ENCODE results near the gene MAP3K10.
"Not testable (repeated sequence)": the region's sequence is repeated elsewhere in the genome, so short reads cannot be mapped to it uniquely, and the experiment has no call there.

MAP3K10 gene

DNA sequence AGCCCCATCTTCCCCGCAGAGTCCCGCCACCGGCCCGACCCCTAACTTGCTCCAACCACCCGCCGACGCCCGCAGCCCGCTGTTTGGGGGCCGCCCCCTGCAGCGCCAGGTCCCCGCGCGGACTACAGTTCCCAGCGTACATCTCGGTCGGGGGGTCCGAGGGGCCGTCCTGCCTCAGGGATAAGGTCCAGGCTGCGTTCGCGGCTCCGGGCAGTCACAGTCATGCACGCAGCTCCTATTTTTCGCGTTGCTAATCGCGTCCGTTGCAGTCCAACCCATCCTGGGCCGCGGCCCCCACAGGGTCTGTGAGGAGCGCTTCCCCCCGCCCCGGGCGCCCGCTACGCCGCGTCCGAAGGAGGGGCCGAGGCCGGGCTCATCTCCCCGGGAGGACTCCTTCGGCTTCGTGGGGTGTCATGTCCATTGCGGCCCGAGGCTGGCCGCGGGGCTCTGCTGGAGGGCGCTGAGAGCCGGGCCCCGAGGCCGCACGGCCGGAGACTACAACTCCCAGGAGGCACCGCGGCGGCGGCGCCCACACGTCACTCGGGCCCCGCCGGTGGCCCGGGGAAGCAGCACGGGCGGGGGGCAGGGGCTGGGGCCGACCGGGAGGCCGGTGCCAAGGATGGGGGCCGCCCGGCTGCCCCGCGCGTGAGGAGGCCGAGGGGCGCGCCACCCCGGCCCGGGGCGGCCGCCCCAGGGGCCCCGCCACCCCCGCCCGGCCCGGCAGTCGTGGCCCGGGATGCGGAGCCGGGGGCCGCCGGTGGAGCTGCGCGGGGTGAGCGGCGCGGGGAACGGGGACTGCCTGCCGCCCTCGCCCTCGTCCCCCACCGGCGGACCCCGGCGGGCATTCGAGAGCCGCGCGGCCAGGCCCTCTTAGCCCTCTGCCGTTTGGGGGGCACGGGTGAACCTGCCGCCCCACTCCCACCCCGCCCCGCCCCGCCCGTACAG, at the start of gene MAP3K10:
TSS of gene MAP3K10 (plus strand) at position 536 of the 945 bp plus-strand sequence. CDS start 606 bp downstream, outside the sequence.
- no peak for DNase-seq (ENCODE audit: low read depth)
- TF ChIP-seq, protein P1, sequence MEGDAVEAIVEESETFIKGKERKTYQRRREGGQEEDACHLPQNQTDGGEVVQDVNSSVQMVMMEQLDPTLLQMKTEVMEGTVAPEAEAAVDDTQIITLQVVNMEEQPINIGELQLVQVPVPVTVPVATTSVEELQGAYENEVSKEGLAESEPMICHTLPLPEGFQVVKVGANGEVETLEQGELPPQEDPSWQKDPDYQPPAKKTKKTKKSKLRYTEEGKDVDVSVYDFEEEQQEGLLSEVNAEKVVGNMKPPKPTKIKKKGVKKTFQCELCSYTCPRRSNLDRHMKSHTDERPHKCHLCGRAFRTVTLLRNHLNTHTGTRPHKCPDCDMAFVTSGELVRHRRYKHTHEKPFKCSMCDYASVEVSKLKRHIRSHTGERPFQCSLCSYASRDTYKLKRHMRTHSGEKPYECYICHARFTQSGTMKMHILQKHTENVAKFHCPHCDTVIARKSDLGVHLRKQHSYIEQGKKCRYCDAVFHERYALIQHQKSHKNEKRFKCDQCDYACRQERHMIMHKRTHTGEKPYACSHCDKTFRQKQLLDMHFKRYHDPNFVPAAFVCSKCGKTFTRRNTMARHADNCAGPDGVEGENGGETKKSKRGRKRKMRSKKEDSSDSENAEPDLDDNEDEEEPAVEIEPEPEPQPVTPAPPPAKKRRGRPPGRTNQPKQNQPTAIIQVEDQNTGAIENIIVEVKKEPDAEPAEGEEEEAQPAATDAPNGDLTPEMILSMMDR (IDR thresholded peaks at IDR 0.05; ENCODE audit: control insufficient read depth, extremely low read depth, insufficient read depth), result no peak
- H3K4me3 ChIP-seq (ENCODE audit: low read depth, low read length), result peak within 1 kb of the TSS; percentile 89

DNA sequence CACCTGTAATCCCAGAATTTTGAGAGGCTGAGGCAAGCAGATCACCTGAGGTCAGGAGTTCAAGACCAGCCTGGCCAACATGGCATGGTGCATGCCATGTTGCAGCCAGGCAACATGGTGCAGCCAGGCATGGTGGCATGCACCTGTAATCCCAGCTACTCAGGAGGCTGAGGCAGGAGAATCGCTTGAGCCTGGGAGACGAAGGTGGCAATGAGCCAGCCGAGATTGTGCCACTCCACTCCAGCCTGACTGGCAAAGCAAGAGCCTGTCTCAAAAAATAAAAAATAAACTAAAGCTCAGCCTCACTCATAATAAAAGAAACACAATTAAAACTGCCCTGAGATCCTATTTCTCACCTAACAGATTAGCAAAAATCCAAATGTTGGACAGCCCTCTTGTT, 49.7 kb upstream of the MAP3K10 start:
- H3K4me3 ChIP-seq (ENCODE audit: low read depth, low read length), result no peak overlapping the region
- TF ChIP-seq, protein P1 (IDR thresholded peaks at IDR 0.05; ENCODE audit: control insufficient read depth, extremely low read depth, insufficient read depth), result no peak
- DNase-seq (ENCODE audit: low read depth), result no peak

DNA sequence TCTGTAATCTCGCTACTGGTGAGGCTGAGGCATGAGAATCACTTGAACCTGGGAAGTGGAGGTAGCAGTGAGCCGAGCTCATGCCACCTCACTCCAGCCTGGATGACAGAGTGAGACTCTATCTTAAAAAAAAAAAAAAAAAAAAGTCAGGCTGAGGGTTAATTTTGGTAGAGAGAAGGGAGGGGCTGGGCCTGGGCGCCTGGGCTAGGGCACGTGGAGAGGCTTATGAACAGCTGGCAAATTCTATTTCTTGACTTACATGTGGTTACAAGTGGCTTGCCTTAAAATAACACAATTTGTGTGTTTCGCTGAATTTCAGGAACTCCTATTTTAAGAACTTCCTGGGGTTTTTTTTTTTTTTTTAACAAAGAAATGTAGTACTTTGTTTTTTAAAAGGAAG, 47.6 kb upstream of the MAP3K10 start:
- no peak for DNase-seq (ENCODE audit: low read depth)

DNA sequence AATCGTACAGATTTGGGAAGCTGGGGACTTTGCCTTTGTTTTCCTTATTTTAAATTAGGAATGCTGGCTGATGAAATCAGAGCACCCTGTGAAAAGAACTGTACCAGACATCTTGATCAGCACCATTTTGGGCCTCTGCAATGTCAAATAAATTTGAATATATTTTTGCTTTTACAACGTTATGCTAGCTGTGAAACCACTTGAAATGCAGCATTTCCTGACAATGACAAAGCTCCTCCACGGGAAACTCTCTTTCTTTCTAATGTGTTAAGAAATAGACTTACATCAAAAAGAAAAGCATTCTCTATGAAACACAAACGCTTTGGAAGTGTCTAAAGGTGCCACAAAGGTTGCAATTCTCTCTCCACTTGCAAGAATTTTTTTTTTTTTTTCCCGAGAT, 47.1 kb upstream of the MAP3K10 start:
- no peak overlapping the region for H3K4me3 ChIP-seq (ENCODE audit: low read depth, low read length)
- DNase-seq (ENCODE audit: low read depth), result no peak
- TF ChIP-seq, protein P1 (IDR thresholded peaks at IDR 0.05; ENCODE audit: control insufficient read depth, extremely low read depth, insufficient read depth), result no peak

More for the DNA sequence above, 47.6 kb upstream of the MAP3K10 start:
- TF ChIP-seq, protein P1 (IDR thresholded peaks at IDR 0.05; ENCODE audit: control insufficient read depth, extremely low read depth, insufficient read depth), result no peak
- no peak overlapping the region for H3K4me3 ChIP-seq (ENCODE audit: low read depth, low read length)

DNA sequence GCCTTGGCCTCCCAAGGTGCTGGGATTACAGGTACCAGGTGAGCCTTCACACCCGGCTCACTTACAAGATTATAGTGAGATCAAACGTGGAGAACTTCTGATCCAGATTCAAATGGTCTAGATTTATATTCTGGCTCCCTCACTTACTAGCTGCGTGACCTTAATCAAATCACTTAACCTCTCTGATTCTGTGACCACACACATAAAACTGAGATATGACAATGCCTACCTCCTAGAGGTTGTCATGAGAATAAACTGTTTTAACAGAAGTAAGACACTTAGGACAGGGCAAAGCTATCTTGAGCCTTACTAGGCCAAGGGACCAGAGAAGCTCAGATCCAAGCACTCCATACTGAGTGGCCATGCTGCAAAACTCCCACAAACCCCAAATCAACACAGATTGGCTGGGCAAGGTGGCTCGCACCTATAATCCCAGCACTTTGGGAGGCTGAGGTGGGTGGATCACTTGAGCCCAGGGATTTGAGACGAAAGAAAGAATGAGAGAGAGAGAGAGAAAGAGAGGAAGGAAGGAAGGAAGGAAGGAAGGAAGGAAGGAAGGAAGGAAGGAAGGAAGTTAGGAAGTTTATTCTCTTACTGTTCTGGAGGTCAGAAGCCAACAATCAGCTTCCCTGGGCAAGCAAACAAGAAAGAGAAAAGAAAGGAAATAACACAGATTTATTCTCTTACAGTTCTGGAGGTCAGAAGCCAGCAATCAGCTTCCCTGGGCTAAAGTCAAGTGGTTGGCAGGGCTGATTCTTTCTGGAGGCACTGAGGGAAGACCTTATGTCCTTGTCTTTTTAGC, 46.1 kb upstream of the MAP3K10 start:
- DNase-seq (ENCODE audit: low read depth), result no peak
- H3K4me3 ChIP-seq (ENCODE audit: low read depth, low read length), result no peak overlapping the region
- TF ChIP-seq, protein P1 (IDR thresholded peaks at IDR 0.05; ENCODE audit: control insufficient read depth, extremely low read depth, insufficient read depth), result no peak

DNA sequence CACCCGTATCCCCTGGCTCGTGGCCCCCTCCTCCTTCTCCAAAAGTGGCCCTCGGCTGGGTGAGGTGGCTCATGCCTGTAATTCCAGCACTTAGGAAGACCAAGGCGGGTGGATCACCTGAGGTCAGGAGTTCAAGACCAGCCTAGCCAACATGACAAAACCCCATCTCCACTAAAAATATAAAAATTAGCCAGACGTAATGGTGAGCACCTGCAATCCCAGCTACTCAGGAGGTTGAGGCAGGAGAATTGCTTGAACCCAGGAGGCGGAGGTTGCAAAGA, 45.5 kb upstream of the MAP3K10 start:
- H3K4me3 ChIP-seq (ENCODE audit: low read depth, low read length); DNase-seq (ENCODE audit: low read depth): not testable (repeated sequence)

DNA sequence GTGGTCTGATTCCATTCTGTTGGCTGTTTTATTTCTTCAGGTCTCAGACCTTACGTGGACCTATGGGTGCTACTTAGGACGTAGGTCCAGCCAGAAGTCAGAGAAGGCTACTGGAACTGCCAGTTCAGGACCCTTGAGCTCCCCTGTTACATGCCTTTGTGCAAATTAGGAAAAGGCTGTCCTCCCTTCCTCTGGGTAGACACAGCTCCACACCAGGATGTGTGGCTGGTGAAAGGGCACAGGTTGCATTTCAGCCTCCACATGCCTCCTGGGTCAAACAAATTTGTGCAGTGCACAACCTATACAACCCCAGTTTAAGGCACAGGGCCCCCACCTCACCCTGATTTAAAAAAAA, 43.9 kb upstream of the MAP3K10 start:
- TF ChIP-seq, protein P1 (IDR thresholded peaks at IDR 0.05; ENCODE audit: control insufficient read depth, extremely low read depth, insufficient read depth), result no peak
- H3K4me3 ChIP-seq (ENCODE audit: low read depth, low read length), result no peak overlapping the region
- DNase-seq (ENCODE audit: low read depth), result no peak
